Measurements from ENCODE around the gene CERK.

CERK gene

GRCh38 chr22:46764140-46764680, 26.2 kb upstream of the CERK start:
- peaks cover 30% of the 10 kb centered on the region for H3K4me1 ChIP-seq (ENCODE audit: insufficient read depth, low read length)
- no peaks in the 10 kb centered on the region for H3K9me3 ChIP-seq (ENCODE audit: low read length)
- H3K9ac ChIP-seq (ENCODE audit: low read length): no peak overlapping the region
- no peaks in the 10 kb centered on the region for H3K27me3 ChIP-seq (ENCODE audit: control insufficient read depth in 1 of 2, insufficient read depth in 2 of 2, low read length in 2 of 2)
- H3K4me3 ChIP-seq (ENCODE audit: low read depth in 1 of 2, low read length in 2 of 2): no peak overlapping the region
- no peak overlapping the region for H3K27ac ChIP-seq (ENCODE audit: low read depth, low read length)
- H3K36me3 ChIP-seq (ENCODE audit: insufficient read depth, low read length): no peaks in the 10 kb centered on the region

- Histone ChIP-seq H3K27ac (ENCODE audit: low read depth, low read length) (peak overlapping the region; percentile 92), H3K9ac (ENCODE audit: low read length) (peak overlapping the region; percentile 98), H3K36me3 (ENCODE audit: insufficient read depth, low read length) (no peaks in the 10 kb centered on the region), H3K4me3 (ENCODE audit: low read depth in 1 of 2, low read length in 2 of 2) (peak overlapping the region; percentile 91 to 97), H3K9me3 (ENCODE audit: low read length) (no peaks in the 10 kb centered on the region), H3K4me1 (ENCODE audit: insufficient read depth, low read length) (peaks cover 35% of the 10 kb centered on the region), H3K27me3 (ENCODE audit: control insufficient read depth in 1 of 2, insufficient read depth in 2 of 2, low read length in 2 of 2) (no peaks in the 10 kb centered on the region)
Measured at GRCh38 chr22:46763051-46763705, 25.1 kb upstream of the CERK start.

- peak within 1 kb of the TSS; percentile 92 for H3K27ac ChIP-seq (ENCODE audit: low read depth, low read length)
- H3K9ac ChIP-seq (ENCODE audit: low read length): peak within 1 kb of the TSS; percentile 98
- peaks cover 32% of the 10 kb centered on the region for H3K4me1 ChIP-seq (ENCODE audit: insufficient read depth, low read length)
- H3K27me3 ChIP-seq (ENCODE audit: control insufficient read depth in 1 of 2, insufficient read depth in 2 of 2, low read length in 2 of 2): no peaks in the 10 kb centered on the region
- no peaks in the 10 kb centered on the region for H3K36me3 ChIP-seq (ENCODE audit: insufficient read depth, low read length)
- H3K4me3 ChIP-seq (ENCODE audit: low read depth in 1 of 2, low read length in 2 of 2): peak within 1 kb of the TSS; percentile 91 to 97
- no peaks in the 10 kb centered on the region for H3K9me3 ChIP-seq (ENCODE audit: low read length)
Measured at GRCh38 chr22:46762238-46763050, 24.4 kb upstream of the CERK start, which contains the start of gene TBC1D22A. Gene TBC1D22A, plus strand, starts transcription at chr22:46762650. Its CDS starts 137 bp downstream, at chr22:46762787.

GRCh38 chr22:46761539-46762237, 23.6 kb upstream of the CERK start:
- Histone ChIP-seq H3K4me3 (ENCODE audit: low read depth in 1 of 2, low read length in 2 of 2) (peak overlapping the region; percentile 91 to 97), H3K27ac (ENCODE audit: low read depth, low read length) (peak overlapping the region; percentile 92), H3K9me3 (ENCODE audit: low read length) (no peaks in the 10 kb centered on the region), H3K27me3 (ENCODE audit: control insufficient read depth in 1 of 2, insufficient read depth in 2 of 2, low read length in 2 of 2) (no peaks in the 10 kb centered on the region), H3K36me3 (ENCODE audit: insufficient read depth, low read length) (no peaks in the 10 kb centered on the region), H3K4me1 (ENCODE audit: insufficient read depth, low read length) (peaks cover 28% of the 10 kb centered on the region), H3K9ac (ENCODE audit: low read length) (peak overlapping the region; percentile 98)

- H3K9ac ChIP-seq (ENCODE audit: low read length): no peak overlapping the region
- H3K4me1 ChIP-seq (ENCODE audit: insufficient read depth, low read length): peaks cover 28% of the 10 kb centered on the region
- H3K4me3 ChIP-seq (ENCODE audit: low read depth in 1 of 2, low read length in 2 of 2): no peak overlapping the region
- no peaks in the 10 kb centered on the region for H3K9me3 ChIP-seq (ENCODE audit: low read length)
- H3K36me3 ChIP-seq (ENCODE audit: insufficient read depth, low read length): no peaks in the 10 kb centered on the region
- no peaks in the 10 kb centered on the region for H3K27me3 ChIP-seq (ENCODE audit: control insufficient read depth in 1 of 2, insufficient read depth in 2 of 2, low read length in 2 of 2)
- H3K27ac ChIP-seq (ENCODE audit: low read depth, low read length): no peak overlapping the region
Measured at GRCh38 chr22:46761017-46761416, 23.0 kb upstream of the CERK start.

- no peaks in the 10 kb centered on the region for H3K9me3 ChIP-seq (ENCODE audit: low read length)
- no peaks in the 10 kb centered on the region for H3K36me3 ChIP-seq (ENCODE audit: insufficient read depth, low read length)
- peaks cover 27% of the 10 kb centered on the region for H3K4me1 ChIP-seq (ENCODE audit: insufficient read depth, low read length)
- no peak overlapping the region for H3K4me3 ChIP-seq (ENCODE audit: low read depth in 1 of 2, low read length in 2 of 2)
- H3K9ac ChIP-seq (ENCODE audit: low read length): no peak overlapping the region
- no peaks in the 10 kb centered on the region for H3K27me3 ChIP-seq (ENCODE audit: control insufficient read depth in 1 of 2, insufficient read depth in 2 of 2, low read length in 2 of 2)
- H3K27ac ChIP-seq (ENCODE audit: low read depth, low read length): no peak overlapping the region
Measured at GRCh38 chr22:46758867-46759290, 20.8 kb upstream of the CERK start.

GRCh38 chr22:46758121-46758520, 20.1 kb upstream of the CERK start:
- H3K9ac ChIP-seq (ENCODE audit: low read length): no peak overlapping the region
- H3K27ac ChIP-seq (ENCODE audit: low read depth, low read length): no peak overlapping the region
- H3K4me3 ChIP-seq (ENCODE audit: low read depth in 1 of 2, low read length in 2 of 2): no peak overlapping the region
- no peaks in the 10 kb centered on the region for H3K27me3 ChIP-seq (ENCODE audit: control insufficient read depth in 1 of 2, insufficient read depth in 2 of 2, low read length in 2 of 2)
- H3K9me3 ChIP-seq (ENCODE audit: low read length): no peaks in the 10 kb centered on the region
- H3K4me1 ChIP-seq (ENCODE audit: insufficient read depth, low read length): peaks cover 27% of the 10 kb centered on the region
- H3K36me3 ChIP-seq (ENCODE audit: insufficient read depth, low read length): no peaks in the 10 kb centered on the region

GRCh38 chr22:46757104-46757503, 19.1 kb upstream of the CERK start:
- Histone ChIP-seq H3K4me3 (ENCODE audit: low read depth in 1 of 2, low read length in 2 of 2) (no peak overlapping the region), H3K4me1 (ENCODE audit: insufficient read depth, low read length) (peaks cover 28% of the 10 kb centered on the region), H3K27me3 (ENCODE audit: control insufficient read depth in 1 of 2, insufficient read depth in 2 of 2, low read length in 2 of 2) (no peaks in the 10 kb centered on the region), H3K27ac (ENCODE audit: low read depth, low read length) (no peak overlapping the region), H3K9ac (ENCODE audit: low read length) (no peak overlapping the region), H3K36me3 (ENCODE audit: insufficient read depth, low read length) (no peaks in the 10 kb centered on the region), H3K9me3 (ENCODE audit: low read length) (no peaks in the 10 kb centered on the region)

GRCh38 chr22:46756097-46756496, 18.0 kb upstream of the CERK start:
- Histone ChIP-seq H3K9ac (ENCODE audit: low read length) (no peak overlapping the region), H3K4me1 (ENCODE audit: insufficient read depth, low read length) (peaks cover 22% of the 10 kb centered on the region), H3K4me3 (ENCODE audit: low read depth in 1 of 2, low read length in 2 of 2) (no peak overlapping the region), H3K9me3 (ENCODE audit: low read length) (no peaks in the 10 kb centered on the region), H3K36me3 (ENCODE audit: insufficient read depth, low read length) (no peaks in the 10 kb centered on the region), H3K27ac (ENCODE audit: low read depth, low read length) (no peak overlapping the region), H3K27me3 (ENCODE audit: control insufficient read depth in 1 of 2, insufficient read depth in 2 of 2, low read length in 2 of 2) (no peaks in the 10 kb centered on the region)

- Histone ChIP-seq H3K9me3 (ENCODE audit: low read length) (no peaks in the 10 kb centered on the region), H3K36me3 (ENCODE audit: insufficient read depth, low read length) (no peaks in the 10 kb centered on the region), H3K9ac (ENCODE audit: low read length) (no peak overlapping the region), H3K4me3 (ENCODE audit: low read depth in 1 of 2, low read length in 2 of 2) (no peak overlapping the region), H3K4me1 (ENCODE audit: insufficient read depth, low read length) (peaks cover 21% of the 10 kb centered on the region), H3K27ac (ENCODE audit: low read depth, low read length) (no peak overlapping the region), H3K27me3 (ENCODE audit: control insufficient read depth in 1 of 2, insufficient read depth in 2 of 2, low read length in 2 of 2) (no peaks in the 10 kb centered on the region)
Measured at GRCh38 chr22:46755525-46755924, 17.5 kb upstream of the CERK start.

- no peaks in the 10 kb centered on the region for H3K27me3 ChIP-seq (ENCODE audit: control insufficient read depth in 1 of 2, insufficient read depth in 2 of 2, low read length in 2 of 2)
- no peak overlapping the region for H3K9ac ChIP-seq (ENCODE audit: low read length)
- no peak overlapping the region for H3K27ac ChIP-seq (ENCODE audit: low read depth, low read length)
- no peak overlapping the region for H3K4me3 ChIP-seq (ENCODE audit: low read depth in 1 of 2, low read length in 2 of 2)
- H3K9me3 ChIP-seq (ENCODE audit: low read length): no peaks in the 10 kb centered on the region
- H3K4me1 ChIP-seq (ENCODE audit: insufficient read depth, low read length): peaks cover 21% of the 10 kb centered on the region
- H3K36me3 ChIP-seq (ENCODE audit: insufficient read depth, low read length): no peaks in the 10 kb centered on the region
Measured at GRCh38 chr22:46754826-46755225, 16.8 kb upstream of the CERK start.

Data from muscle layer of colon (tissue), 2 donors.